Measurements from ENCODE around the gene PDE8A. TPM values are rescaled to one million over a fixed set of nuclear protein-coding genes. Genes with fewer than 3 reads are reported as not detected.

PDE8A gene
- total RNA-seq, 1 donor from 2014 or later: 23.7 TPM

DNA sequence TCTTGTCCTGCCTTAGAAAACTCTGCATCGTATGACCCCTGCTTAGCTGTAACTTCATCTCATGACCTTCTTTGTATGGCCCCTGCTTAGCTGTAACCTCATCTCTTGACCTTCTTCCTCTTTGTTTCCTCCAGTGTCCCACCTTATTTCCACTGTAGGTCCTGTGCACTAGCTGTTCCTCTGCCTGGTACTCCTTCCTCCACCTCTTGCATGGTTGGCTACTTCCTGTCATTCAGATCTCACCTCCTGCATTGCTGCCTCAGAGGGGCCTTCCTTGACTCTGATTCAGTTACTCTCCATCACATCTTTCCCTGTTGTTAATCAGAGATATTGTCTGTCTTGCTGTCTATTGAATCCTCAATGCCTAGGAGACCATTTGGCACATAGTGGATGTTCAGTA, 63.2 kb downstream of the PDE8A start:
- no peaks in the 10 kb centered on the region for H3K27me3 Mint-ChIP-seq (ENCODE audit: unreplicated experiment)
- no peaks in the 10 kb centered on the region for H3K9me3 Mint-ChIP-seq (ENCODE audit: unreplicated experiment)
- no peak for TF ChIP-seq CTCF (IDR thresholded peaks at IDR 0.05)
- peaks cover 26% of the 10 kb centered on the region for H3K4me1 Mint-ChIP-seq (ENCODE audit: unreplicated experiment)
- H3K36me3 Mint-ChIP-seq (ENCODE audit: unreplicated experiment): no peaks in the 10 kb centered on the region
- H3K4me3 Mint-ChIP-seq (ENCODE audit: unreplicated experiment): no peak overlapping the region
- no peak overlapping the region for H3K27ac Mint-ChIP-seq (ENCODE audit: unreplicated experiment)
- no peak for DNase-seq (ENCODE audit: extremely low spot score, unreplicated experiment)

GRCh38 chr15:85045615-85046014, 64.0 kb downstream of the PDE8A start:
- H3K4me1 Mint-ChIP-seq (ENCODE audit: unreplicated experiment): peaks cover 31% of the 10 kb centered on the region
- no peak for DNase-seq (ENCODE audit: extremely low spot score, unreplicated experiment)
- no peak overlapping the region for H3K4me3 Mint-ChIP-seq (ENCODE audit: unreplicated experiment)
- no peak for TF ChIP-seq CTCF (IDR thresholded peaks at IDR 0.05)
- H3K36me3 Mint-ChIP-seq (ENCODE audit: unreplicated experiment): no peaks in the 10 kb centered on the region
- H3K9me3 Mint-ChIP-seq (ENCODE audit: unreplicated experiment): no peaks in the 10 kb centered on the region
- peak overlapping the region; percentile 79 for H3K27ac Mint-ChIP-seq (ENCODE audit: unreplicated experiment)
- no peaks in the 10 kb centered on the region for H3K27me3 Mint-ChIP-seq (ENCODE audit: unreplicated experiment)

DNA sequence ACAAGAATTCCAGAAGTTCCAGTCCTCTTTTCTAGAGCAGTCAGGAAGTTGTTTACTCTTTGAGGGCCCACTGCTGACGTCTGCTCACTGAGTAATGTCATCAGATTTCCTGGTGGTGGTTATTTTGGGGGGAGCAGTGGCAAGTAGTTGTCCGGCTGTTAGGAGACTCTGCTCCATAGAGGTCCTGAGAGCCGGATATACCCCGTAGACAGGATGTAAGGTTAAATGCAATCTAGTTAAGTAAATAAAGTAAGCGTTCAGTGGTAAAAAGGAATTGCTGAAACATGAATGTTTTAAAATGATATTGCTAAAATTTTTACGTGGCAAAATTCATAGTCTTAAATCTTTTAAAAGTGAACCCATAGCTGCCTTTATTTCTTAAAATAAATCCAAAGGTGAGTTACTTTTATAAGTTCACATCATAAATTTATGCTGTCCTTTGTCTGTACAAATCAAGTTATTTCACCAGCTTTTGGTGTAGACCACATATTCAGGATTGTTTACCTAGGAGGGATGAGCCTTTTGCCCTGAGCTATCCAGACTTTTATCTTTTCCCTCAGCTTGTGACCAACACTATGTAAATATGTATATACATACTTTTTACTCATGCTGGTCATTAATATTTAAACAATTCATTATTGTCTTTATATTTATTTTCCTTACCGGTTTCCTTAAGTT, 65.8 kb downstream of the PDE8A start:
- no peaks in the 10 kb centered on the region for H3K9me3 Mint-ChIP-seq (ENCODE audit: unreplicated experiment)
- DNase-seq (ENCODE audit: extremely low spot score, unreplicated experiment): no peak
- H3K27me3 Mint-ChIP-seq (ENCODE audit: unreplicated experiment): no peaks in the 10 kb centered on the region
- H3K4me1 Mint-ChIP-seq (ENCODE audit: unreplicated experiment): peaks cover 37% of the 10 kb centered on the region
- H3K27ac Mint-ChIP-seq (ENCODE audit: unreplicated experiment): peak overlapping the region; percentile 97
- peak overlapping the region; percentile 64 for H3K4me3 Mint-ChIP-seq (ENCODE audit: unreplicated experiment)
- TF ChIP-seq CTCF (IDR thresholded peaks at IDR 0.05): no peak
- H3K36me3 Mint-ChIP-seq (ENCODE audit: unreplicated experiment): no peaks in the 10 kb centered on the region

GRCh38 chr15:85048430-85048829, 66.8 kb downstream of the PDE8A start:
- Mint-ChIP-seq H3K27ac (ENCODE audit: unreplicated experiment) (peak overlapping the region; percentile 78), H3K4me1 (ENCODE audit: unreplicated experiment) (peaks cover 37% of the 10 kb centered on the region), H3K36me3 (ENCODE audit: unreplicated experiment) (no peaks in the 10 kb centered on the region), H3K27me3 (ENCODE audit: unreplicated experiment) (no peaks in the 10 kb centered on the region), H3K9me3 (ENCODE audit: unreplicated experiment) (no peaks in the 10 kb centered on the region), H3K4me3 (ENCODE audit: unreplicated experiment) (peak overlapping the region; percentile 55)
- TF ChIP-seq CTCF (IDR thresholded peaks at IDR 0.05): no peak
- no peak for DNase-seq (ENCODE audit: extremely low spot score, unreplicated experiment)

DNA sequence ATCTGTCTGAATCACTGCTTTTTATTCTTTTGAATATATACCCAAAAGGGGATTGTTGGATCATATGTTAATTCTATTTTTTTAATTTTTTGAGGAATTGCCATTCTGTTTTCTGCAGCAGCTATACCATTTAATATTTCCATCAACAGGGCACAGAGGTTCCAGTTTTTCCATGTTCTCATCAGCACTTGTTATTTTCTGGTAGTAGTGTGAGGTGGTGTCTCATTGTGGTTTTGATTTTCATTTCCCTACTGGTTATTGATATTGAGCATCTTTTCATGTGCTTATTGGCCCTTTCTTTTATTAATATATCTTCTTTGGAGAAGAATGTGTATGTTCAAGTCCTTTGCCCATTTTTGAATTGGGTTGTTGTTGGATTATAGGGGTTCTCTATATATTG, 68.1 kb downstream of the PDE8A start:
- TF ChIP-seq CTCF (IDR thresholded peaks at IDR 0.05): no peak
- Mint-ChIP-seq H3K4me3 (ENCODE audit: unreplicated experiment) (no peak overlapping the region), H3K36me3 (ENCODE audit: unreplicated experiment) (peaks cover 3% of the 10 kb centered on the region), H3K9me3 (ENCODE audit: unreplicated experiment) (no peaks in the 10 kb centered on the region), H3K27ac (ENCODE audit: unreplicated experiment) (no peak overlapping the region), H3K4me1 (ENCODE audit: unreplicated experiment) (peaks cover 34% of the 10 kb centered on the region), H3K27me3 (ENCODE audit: unreplicated experiment) (no peaks in the 10 kb centered on the region)
- no peak for DNase-seq (ENCODE audit: extremely low spot score, unreplicated experiment)

Data from osteocyte (in vitro differentiated cells).